ENCODE results near the gene C2orf42. TPM values are rescaled to one million over a fixed set of nuclear protein-coding genes. Genes with fewer than 3 reads are reported as not detected.
A peak's percentile ranks its signal among the peaks of the same experiment; 100 is the strongest.

The C2orf42 gene
- total RNA-seq, 1 donor from 2014 or later = 18.8 TPM

- DNase-seq (ENCODE audit: extremely low spot score, unreplicated experiment) = peak; percentile 80
- H3K4me1 Mint-ChIP-seq (ENCODE audit: unreplicated experiment) = peaks cover 24% of the 10 kb centered on the region
Measured at GRCh38 chr2:70124983-70125480, 65.8 kb downstream of the C2orf42 start.

GRCh38 chr2:70123829-70124116 lies 67.0 kb downstream of the C2orf42 start:
- Mint-ChIP-seq H3K4me1 (ENCODE audit: unreplicated experiment) (peaks cover 29% of the 10 kb centered on the region), H3K36me3 (no peaks in the 10 kb centered on the region), H3K27ac (peak overlapping the region; percentile 100), H3K27me3 (peaks cover 3% of the 10 kb centered on the region), H3K4me3 (peak overlapping the region; percentile 98), H3K9me3 (no peaks in the 10 kb centered on the region)
- peak; percentile 11 for TF ChIP-seq CTCF (conservative IDR thresholded peaks at IDR 0.05)
- no peak for DNase-seq (ENCODE audit: extremely low spot score, unreplicated experiment)

More at GRCh38 chr2:70124983-70125480, 65.8 kb downstream of the C2orf42 start:
- H3K27ac Mint-ChIP-seq = peak overlapping the region; percentile 100
- H3K4me3 Mint-ChIP-seq = peak overlapping the region; percentile 98
- no peaks in the 10 kb centered on the region for H3K9me3 Mint-ChIP-seq
- peaks cover 3% of the 10 kb centered on the region for H3K27me3 Mint-ChIP-seq
- H3K36me3 Mint-ChIP-seq = no peaks in the 10 kb centered on the region
- no peak for TF ChIP-seq CTCF (conservative IDR thresholded peaks at IDR 0.05)

GRCh38 chr2:70123051-70123828 lies 67.6 kb downstream of the C2orf42 start:
- no peak for DNase-seq (ENCODE audit: extremely low spot score, unreplicated experiment)
- H3K36me3 Mint-ChIP-seq = no peaks in the 10 kb centered on the region
- peak overlapping the region; percentile 100 for H3K27ac Mint-ChIP-seq
- peaks cover 3% of the 10 kb centered on the region for H3K27me3 Mint-ChIP-seq
- no peaks in the 10 kb centered on the region for H3K9me3 Mint-ChIP-seq
- H3K4me1 Mint-ChIP-seq (ENCODE audit: unreplicated experiment) = peaks cover 29% of the 10 kb centered on the region
- peak overlapping the region; percentile 98 for H3K4me3 Mint-ChIP-seq
- peak; percentile 42 for TF ChIP-seq CTCF (conservative IDR thresholded peaks at IDR 0.05)

- Mint-ChIP-seq H3K27ac (peak overlapping the region; percentile 100), H3K4me3 (no peak overlapping the region), H3K9me3 (no peaks in the 10 kb centered on the region), H3K27me3 (peaks cover 3% of the 10 kb centered on the region), H3K4me1 (ENCODE audit: unreplicated experiment) (peaks cover 24% of the 10 kb centered on the region), H3K36me3 (no peaks in the 10 kb centered on the region)
- no peak for DNase-seq (ENCODE audit: extremely low spot score, unreplicated experiment)
- TF ChIP-seq CTCF (conservative IDR thresholded peaks at IDR 0.05) = no peak
Measured at GRCh38 chr2:70122470-70122869, 68.3 kb downstream of the C2orf42 start.

GRCh38 chr2:70121627-70122372 lies 69.0 kb downstream of the C2orf42 start:
- Mint-ChIP-seq H3K27me3 (peaks cover 3% of the 10 kb centered on the region), H3K4me3 (no peak overlapping the region), H3K4me1 (ENCODE audit: unreplicated experiment) (peaks cover 30% of the 10 kb centered on the region), H3K36me3 (no peaks in the 10 kb centered on the region), H3K9me3 (no peaks in the 10 kb centered on the region), H3K27ac (peak overlapping the region; percentile 31)
- TF ChIP-seq CTCF (conservative IDR thresholded peaks at IDR 0.05) = no peak
- DNase-seq (ENCODE audit: extremely low spot score, unreplicated experiment) = no peak

Data from type B pancreatic cell (in vitro differentiated cells).